HG02973 (cell line): ENCODE measurements around the gene SYT6.

Experiments used
- ATAC-seq: cut with Tn5 transposase; IDR thresholded peaks from one replicate; pipeline ENCODE4 v1.9.1; 2021; ENCODE audit warnings: moderate library complexity; ENCODE audit not compliant: unreplicated experiment

Gene SYT6

DNA sequence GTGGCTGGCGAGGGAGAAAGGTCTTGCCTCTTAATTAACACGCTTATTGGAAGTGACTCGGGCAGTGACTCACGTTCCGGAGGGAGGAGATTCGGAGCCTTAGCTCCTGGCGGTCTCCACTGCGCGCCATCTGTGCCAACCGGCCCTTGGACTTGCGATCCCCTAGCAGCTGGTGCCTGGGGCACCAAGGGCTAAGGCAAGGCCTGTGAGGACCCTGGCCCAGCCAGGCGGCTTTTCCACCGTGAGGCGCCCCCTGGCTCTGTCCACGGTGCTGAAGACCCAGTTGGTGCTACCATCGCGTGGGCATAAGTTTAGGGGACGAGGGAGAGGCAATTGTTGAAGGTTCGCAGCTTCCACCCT lies 1.3 kb upstream of the SYT6 start:
- ATAC-seq: no peak

DNA sequence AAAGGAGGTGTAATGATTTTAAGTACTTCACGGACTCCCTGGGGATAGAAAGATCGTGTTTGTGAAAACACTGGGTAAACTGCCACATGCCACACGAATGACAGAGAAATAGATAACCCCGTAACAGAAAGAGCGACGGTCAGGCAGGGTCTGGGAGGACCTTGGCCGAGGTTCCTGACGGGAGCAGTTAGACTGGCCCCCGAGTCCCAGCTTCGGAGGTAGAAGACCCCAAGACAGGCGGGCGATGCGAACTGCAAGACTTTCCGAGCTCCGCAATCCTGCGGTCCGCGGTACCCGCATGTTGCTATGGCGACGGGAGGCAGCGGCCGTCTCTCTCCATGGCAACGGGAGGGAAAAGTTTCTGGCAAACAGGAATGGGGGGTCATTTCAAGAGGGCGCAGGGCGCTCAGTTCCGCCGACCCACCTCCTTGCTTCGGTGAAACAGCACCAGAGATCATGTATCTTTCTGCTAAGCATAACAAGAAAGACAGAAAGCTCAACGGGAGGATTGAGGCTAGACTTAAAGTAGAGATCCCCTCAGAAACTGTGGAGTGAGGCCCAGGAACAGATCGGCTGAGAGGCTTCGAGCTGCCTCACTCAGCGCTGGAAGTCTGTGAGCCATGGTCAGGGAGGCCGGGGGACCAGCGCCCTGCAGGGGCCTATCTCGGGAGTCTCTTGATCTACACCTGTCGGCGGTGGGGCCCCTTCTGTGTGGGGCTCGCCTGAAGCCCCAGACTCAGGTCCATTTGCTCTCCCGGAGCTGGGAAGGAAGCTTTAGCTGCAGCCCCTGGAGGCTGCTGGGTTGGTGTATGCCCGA lies 685 bp upstream of the SYT6 start:
- ATAC-seq: no peak

DNA sequence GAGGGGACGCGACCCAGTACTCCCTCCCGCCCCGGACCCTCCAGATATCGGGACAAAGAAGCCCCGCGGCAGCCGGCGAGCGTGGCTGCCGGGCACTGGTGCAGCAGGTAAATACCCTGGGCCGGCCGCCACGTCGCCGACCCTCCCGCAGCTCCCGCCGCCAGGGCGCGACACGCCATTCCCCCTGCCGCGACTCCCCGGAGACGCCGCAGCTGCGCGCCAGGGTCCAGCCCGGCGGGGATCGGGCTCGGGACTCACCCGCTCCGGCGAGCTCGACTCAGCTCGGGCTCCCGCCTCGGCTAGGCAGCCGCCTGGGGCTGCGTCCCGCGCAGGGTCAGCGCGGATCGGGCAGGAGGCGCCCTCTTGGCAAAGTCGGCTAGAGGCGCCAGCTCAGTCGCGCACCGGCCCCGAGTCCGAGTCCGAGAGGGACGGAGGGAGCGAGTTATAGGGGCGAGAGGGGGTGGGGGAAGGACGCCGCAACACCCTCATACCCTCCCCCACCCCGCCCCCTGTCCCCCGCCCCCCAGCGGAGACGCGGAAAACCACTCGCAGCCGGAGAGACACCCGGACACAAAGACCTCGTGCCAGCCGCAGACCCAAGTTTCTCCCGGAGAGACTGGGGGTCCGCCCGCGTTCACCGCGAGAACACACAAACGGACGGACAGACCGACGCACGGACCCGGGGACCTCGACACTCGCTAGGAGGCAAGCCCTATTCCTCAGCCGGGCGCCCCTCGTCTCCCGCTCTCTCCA lies 985 bp downstream of the SYT6 start:
- no peak for ATAC-seq

DNA sequence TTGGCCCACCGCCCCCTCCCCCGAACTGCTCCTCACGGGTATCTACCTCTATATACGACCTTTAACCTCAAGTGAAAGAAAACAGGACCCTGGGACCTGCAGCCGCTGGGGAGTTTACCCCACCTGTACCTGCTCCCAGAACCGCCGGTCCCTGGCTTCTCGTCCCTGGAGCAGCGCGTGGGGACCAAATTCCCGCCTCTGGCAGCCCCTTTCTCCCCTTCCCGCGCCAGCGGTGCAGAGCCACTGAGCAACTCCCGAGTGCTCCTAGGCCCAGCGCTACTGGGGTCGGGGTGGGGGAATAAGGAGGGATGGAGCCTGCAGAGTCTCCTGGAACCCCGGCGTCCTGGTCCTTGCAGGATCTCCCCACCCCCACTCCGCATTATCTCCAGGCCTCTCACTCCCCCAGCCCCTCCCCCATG lies 1.6 kb downstream of the SYT6 start:
- ATAC-seq: no peak

DNA sequence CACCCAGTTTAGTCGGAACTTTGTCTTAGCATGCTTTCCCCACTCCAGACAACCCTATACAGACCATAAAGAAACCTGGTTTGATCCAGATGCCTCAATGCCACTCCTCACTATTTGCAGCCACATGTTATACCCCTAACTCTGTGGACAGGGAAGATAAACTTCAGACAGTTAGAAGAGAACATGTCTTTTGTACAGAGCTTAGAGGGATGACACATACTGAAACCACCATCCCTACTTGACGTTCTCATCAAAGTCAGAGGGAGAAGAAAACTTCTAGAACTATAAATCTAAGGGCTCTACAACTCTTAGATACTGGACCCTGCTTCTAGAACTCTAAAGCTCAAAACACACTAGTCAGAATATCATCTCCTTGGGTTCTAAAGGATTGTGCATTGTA lies 3.7 kb downstream of the SYT6 start:
- ATAC-seq: no peak

DNA sequence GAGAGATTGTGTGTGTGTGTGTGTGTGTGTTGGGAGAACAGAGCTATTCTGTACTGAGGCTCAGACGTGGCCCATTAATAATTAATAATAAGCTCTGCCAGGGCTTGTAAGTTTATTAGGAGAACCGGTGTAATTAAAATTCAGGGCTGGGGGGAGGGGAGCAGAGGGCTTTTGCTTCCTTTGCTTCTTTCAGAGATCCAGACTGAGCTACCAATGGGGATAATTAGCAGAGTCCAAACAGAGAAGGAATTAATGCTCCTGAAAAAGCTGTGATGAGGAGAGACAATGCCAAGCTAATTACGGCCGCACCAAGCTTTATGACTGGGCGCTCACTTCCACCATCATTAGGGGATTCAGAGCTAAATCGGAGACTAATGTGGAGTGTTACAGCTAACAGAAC lies 4.5 kb downstream of the SYT6 start:
- no peak for ATAC-seq

DNA sequence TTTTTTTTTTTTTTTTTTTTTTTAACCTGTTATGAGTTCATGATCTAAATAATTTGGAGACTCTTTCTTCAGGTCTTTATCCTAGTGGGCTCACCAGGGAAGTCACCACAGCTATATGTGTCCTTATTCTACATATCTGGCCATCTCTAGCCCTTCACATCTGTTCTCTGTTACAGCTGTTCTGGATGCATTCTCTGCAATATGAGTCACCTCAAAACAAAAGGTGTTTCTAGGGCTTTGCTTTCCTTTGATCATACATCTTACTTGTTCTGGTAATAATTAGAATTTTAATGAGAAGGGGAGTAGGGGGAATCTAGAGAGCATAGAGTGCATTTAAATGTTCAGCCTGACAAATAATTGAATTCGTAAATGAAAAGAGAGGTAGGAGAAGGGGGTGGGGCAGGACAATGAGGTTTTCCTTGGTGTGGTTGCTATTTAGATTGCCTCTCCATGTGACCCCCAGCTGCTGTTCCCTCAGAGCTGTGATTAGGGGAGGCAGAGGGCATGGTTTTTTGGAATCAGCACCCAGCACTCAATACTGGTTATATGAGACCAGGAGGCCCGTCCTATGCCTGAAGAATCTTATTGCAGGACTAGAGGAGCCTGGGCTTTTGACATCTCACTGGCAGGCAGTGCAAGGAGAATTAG lies 8.0 kb downstream of the SYT6 start:
- ATAC-seq: no peak

DNA sequence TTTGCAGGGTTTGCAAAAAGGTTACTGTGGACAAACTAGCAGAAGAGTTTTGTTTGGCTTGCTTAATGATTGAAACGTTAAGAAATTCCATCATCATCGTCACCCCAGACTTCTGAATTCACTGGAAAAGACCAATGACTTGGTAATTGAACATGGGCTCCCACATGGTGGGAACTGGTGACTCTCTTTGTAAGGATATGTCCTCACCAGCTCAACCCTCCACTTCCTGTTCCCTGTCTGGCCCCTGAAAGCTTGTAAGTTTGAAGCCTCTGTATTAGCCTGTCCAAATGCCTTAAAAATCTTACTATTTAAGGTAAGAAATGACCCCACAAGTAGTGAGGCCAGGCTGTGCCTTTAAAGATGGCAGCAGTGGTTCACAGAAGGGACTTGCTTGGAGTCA lies 9.7 kb downstream of the SYT6 start:
- no peak for ATAC-seq

DNA sequence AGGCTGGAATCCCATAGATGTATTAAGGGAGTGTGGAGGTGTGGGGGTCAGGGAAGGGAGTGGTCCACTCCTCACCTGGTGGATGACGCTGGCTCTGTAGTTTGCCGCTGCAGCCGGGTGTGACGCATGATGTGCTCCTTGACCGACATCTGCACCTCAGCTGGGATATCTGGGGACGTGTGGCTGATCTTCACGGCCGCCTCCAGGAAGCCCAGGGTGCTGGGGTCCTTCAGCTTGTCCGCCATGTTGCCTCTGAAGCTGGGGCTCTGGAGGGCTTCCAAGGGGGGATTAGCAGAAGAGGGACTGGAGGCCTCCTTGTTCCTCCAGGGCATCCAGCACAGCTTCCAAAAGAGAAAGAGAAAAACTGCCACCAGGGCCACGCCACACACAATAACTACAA lies 14.1 kb downstream of the SYT6 start:
- ATAC-seq: no peak

DNA sequence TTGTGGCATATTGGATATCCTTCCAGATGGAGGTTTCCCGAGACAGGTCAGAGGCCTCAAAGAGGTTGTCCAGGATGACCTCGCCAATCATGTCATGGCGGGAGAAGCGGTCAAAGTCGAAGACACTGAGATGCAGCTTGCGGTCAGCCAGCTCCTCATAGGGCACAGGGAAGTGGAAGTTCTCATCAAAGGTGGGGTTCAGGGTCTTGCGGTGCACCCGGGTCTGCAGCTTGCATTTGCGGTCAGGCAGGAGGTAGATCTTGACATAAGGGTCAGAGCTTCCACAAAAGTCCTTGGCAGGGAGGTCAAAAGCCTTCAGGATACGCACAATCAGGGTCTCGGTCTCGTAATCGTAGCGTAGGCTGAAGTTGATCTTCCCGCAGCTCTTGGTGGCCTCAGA lies 16.2 kb downstream of the SYT6 start:
- ATAC-seq: no peak

DNA sequence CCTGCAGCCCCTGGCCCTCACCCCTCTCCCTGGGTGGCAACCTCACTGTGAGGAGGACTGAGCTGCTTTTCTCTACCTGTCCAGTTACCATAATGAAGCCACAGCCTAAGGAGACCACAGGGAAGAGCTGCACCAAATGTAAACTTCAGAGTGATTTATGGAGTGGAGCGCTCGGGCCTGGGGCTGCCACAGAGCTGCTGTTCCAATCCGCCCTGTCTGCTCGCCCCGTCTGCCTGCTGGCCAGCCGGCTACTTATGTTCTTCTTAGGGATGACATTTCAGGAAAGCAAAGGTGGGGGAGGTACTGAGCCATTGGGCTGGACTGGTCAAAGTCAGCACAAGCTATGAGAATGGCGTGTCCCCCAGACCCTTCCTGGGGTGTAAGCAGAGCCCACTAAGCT lies 17.9 kb downstream of the SYT6 start:
- no peak for ATAC-seq

DNA sequence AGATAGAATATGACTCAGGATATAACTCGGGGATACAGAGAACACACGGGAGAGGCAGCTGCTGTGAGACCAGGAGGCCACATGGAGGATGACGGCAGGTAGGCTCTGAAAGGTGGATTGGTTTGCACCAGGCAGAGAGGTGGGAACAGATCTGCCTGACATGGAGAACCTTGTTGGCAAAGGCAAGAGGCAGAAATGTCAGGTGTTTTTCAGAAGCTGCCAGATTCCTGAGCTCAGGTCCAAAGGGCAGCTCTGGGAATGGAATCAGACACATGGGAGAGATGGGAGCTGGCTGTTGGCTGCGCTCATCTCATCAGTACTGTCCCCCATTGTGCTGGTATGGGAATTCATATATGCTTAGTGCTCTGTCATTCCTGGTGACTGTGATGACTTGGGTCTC lies 19.2 kb downstream of the SYT6 start:
- ATAC-seq: no peak

DNA sequence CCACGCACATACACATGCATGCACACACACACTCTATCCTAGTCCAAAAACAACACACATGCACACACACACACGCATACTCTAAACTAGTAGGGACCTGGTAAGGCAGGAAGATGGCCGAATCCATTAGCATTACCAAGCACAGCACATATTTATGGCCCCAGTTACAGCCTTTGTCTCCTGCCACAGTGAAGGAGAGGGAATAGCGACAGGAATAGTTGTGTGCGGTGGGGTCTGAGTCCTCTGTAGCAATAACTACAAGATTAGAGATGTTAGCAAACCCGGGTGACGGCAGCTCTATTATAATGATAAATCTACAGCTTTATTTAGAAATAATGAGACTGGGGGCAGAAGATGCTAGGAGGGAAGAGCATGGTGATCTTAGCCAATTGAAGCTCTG lies 20.5 kb downstream of the SYT6 start:
- no peak for ATAC-seq

DNA sequence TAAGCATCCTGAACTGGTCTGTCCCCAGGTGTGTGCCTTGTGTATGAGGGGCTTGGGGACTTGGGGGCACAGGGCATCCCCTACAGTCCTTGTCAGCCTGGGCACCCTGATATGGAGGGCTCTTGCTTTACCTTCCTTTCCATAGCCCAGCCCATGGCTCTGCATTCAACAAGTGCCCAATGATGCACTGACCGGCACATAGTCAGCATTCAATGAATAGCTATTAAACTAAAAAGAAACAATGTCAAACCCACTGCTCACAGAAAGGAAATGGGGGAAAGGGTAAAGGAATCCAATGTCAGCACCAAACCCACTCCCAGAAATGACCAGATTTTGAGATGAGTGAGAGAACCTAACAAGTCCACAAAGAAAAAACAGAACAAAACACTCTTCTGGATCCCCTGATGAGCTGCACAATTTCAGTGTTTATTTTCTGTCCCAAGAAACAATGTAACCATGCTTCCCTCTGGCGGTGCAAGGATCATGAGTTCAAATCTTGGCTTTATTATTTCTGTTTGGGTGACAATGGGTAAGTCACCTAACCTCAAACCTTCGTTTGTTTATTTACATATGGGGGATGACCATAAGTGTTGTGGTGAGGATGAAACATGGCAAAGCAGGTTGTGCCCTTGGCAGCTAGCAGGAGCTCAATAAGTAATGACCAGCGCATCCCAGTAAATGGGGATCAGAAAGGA lies 22.0 kb downstream of the SYT6 start:
- no peak for ATAC-seq

DNA sequence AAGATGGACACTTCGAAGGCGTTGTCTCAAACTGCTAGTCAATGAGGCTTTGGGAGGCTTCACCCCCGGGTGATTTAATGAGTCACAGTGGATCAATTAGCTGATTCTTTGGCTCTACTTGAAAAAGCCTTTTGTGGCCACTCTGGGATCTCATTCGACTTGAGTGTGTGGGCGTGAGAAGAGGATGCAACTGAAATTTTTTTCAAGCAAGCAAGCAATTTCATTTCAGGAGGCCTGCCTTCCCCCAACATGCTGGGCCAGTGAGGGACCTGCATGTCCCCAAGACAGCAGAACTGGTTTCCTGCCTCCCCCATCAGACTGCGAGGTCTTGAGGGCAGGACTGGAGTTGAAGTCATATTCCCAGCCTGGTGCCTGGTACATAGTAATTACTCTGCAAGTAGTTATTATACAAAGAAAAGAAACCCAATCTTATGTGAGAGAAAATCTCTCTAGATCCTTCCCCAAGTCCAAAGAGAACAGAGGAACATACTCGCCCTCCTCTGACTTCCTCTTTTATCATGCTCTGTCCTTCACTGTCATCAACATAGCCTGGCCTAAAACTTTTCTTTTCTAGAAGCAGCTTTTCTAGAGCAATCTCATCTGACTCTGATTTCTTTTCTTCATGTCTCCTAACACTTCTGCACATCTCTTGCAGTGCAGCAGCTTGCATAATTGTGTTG lies 22.7 kb downstream of the SYT6 start:
- no peak for ATAC-seq

DNA sequence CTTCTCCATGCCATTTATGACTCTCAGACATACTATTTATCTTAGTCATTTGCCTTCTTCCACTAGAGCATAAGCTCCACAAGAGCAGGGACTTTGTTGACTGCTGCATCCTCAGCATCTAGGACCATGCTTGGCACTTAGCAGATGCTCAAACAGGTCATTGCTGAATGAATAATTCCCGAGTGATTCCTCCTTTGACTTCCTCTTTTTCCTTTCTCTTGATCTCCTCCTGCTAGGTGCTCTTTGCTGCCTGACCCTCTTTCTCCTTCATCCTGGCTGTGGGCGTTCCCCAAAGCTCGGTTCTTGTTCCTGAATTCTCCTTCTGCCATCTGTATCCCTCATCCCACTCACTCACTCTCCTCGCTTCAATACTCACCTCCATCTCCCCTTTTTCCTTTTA lies 23.5 kb downstream of the SYT6 start:
- ATAC-seq: no peak

DNA sequence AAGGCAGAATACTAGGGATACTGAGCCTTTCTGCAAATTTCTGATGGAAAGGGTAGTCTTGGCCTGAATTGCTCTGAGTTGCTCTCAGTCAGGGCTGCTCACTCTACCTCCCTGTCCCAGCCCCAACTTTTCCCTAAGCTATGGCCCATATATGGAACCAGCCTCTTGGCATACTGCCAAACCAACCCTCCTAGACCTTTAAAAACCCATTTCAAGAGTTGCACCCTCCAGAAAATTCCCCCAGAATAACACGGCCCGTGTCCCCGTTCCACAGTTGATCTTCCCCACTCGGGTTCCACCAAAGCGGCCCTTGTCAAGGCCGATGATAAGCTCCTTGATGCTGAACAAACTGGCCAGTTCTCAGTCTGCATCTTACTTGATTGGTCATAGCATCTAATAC lies 25.4 kb downstream of the SYT6 start:
- ATAC-seq: no peak

DNA sequence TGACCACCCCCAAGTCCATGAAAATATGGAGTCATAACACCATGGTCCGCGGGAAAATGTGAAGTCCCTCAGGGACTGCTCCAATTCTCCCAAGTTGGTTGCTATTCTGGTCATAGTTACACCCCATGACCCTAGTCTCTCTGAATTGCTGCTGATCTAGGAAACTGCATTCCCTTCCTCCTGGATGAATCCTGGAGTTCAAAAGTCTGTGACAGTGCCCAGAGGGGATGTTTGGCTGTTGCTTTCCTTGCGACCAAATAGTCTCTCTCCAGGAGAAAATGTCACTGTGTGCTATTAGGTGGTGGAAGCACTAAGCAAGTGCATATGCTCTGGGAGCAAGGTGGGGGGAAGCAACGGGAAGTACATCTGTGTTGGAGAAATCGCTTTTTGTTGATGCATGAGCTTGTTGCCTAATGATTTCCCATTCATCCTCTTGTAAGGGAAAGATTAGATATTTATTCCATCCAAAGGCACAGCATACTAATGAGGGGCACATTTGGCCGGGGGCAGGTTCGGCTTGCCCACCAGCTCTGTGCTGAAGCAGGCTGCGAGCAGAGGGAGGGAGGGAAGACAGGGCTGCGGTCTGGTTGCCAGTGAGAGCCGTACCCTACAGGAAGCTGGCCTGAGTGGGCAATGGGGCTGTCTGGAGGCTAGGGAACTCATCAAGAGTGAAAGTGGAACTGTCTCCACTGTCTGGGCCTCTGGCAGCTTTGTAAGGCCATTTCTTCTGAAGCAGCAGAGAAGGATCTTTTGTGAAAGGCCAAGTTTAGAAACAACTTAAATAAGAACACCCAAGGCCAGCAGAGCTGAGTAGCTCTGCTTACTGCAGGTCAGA lies 27.2 kb downstream of the SYT6 start:
- ATAC-seq: no peak

DNA sequence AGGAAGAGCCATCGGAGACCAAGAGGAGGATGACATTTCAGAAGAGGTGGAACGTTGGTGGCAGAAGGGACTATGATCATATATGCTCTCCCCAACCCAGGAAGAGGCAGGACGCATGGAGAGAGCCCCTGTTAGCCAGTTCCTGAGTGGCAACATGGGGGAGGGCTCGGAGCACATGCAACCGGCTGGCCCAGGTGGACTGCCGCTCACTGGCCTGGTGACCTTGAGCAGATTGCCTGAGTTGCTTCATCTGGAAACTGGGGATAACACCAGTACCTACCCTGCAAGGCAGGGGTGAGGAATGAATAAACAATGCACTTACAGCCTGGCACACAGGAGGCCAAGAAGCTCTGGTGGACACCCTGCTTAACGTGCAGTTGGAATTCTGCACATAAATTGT lies 29.0 kb downstream of the SYT6 start:
- ATAC-seq: no peak
